Upper lobe of left lung (tissue), 4 donors: ENCODE results near the gene NRIP3.

Experiments used
- CTCF ChIP-seq, 6 experiments: fragments of 450-650 bp in 4 of 6; fragments of 200-600 bp in 2 of 6; sonication (generic) in 2 of 6; IDR thresholded peaks; one replicate each; pipeline ENCODE4 v1.5.1; 2016 to 2019; ENCODE audit warnings: antibody characterized with exemption in 6 of 6
- POLR2A ChIP-seq, 4 donors: fragments of 450-650 bp; IDR thresholded peaks; one replicate each; pipeline ENCODE4 v1.5.1; 2016 to 2017; ENCODE audit warnings: antibody characterized with exemption in 4 of 4, mild to moderate bottlenecking in 2 of 4

GRCh38 chr11:8941341-8942103, 62.3 kb downstream of the NRIP3 start:
- no peak for TF ChIP-seq CTCF (IDR thresholded peaks at IDR 0.05)
- TF ChIP-seq POLR2A (IDR thresholded peaks at IDR 0.05) = no peak
